Loucy (cell line): ENCODE measurements around the gene NHEJ1.

ENCODE experiments used
- EZH2phosphoT487 ChIP-seq: fragments of 200-600 bp; IDR thresholded peaks from 2 replicates; pipeline ENCODE4 v1.6.1; 2018; ENCODE audit warnings: antibody characterized with exemption, mild to moderate bottlenecking, moderate library complexity, borderline replicate concordance
- TF ChIP-seq, protein P1 (sequence below): fragments of 200-600 bp; sonication (generic); conservative IDR thresholded peaks from 2 replicates; pipeline ENCODE4 v1.5.1; 2014; ENCODE audit warnings: mild to moderate bottlenecking, antibody characterized with exemption, low read length

DNA sequence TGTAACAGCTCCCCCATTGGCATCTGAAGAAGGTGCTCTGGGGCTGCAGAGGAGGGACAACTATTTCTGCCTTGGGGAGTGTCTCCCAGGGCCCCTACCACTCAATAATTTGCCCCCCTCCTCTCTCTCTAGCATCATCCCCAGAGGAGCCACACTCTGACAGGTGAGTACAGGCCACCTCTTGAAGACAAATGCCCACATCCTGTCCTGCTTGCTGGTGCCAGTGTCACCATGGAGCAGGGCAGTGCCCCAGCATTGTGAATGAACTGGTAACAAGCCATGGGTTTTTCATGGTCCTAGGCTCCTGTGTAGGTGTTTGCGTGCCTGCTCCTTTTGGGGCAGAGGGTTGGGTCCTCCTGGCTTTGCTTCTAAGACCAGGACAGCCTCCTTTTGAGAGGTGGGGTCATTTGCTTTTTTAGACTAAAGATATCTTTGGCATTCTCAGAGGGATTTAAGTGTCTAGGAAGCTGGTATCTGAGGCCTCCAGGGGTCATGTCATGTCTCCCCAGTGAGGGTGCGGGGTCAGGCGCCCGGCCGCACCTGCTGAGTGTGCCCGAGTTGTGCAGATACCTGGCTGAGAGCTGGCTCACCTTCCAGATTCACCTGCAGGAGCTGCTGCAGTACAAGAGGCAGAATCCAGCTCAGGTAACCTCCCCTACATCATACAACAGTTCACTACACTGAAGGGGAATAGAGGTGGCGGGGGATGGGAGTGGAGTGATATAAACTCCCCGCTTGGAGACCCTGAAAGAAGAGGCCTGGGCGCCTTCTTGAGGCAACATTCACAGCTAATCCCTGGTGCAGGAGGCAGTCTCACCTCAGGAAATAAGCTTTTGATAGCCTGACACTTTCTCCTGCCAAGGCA is 19.2 kb upstream of the NHEJ1 start:
- TF ChIP-seq, protein P1, sequence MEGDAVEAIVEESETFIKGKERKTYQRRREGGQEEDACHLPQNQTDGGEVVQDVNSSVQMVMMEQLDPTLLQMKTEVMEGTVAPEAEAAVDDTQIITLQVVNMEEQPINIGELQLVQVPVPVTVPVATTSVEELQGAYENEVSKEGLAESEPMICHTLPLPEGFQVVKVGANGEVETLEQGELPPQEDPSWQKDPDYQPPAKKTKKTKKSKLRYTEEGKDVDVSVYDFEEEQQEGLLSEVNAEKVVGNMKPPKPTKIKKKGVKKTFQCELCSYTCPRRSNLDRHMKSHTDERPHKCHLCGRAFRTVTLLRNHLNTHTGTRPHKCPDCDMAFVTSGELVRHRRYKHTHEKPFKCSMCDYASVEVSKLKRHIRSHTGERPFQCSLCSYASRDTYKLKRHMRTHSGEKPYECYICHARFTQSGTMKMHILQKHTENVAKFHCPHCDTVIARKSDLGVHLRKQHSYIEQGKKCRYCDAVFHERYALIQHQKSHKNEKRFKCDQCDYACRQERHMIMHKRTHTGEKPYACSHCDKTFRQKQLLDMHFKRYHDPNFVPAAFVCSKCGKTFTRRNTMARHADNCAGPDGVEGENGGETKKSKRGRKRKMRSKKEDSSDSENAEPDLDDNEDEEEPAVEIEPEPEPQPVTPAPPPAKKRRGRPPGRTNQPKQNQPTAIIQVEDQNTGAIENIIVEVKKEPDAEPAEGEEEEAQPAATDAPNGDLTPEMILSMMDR = no peak
- TF ChIP-seq EZH2phosphoT487 = no peak
